ENCODE measurements around the gene ANKK1.

- TF ChIP-seq CTCF (IDR thresholded peaks at IDR 0.05) (no peak), POLR2A (IDR thresholded peaks at IDR 0.05) (no peak)
These were observed 58.5 kb downstream of the ANKK1 start for GRCh38 chr11:113446112-113446511.
